ENCODE measurements around the gene MMS19. TPM values are rescaled to one million over a fixed set of nuclear protein-coding genes. Genes with fewer than 3 reads are reported as not detected.

The MMS19 gene
- total RNA-seq, 1 experiment from 2014 or later: 83.3 TPM

- TF ChIP-seq SIN3A (IDR thresholded peaks at IDR 0.05; ENCODE audit: borderline replicate concordance, insufficient read depth, low read depth, low read length) (no peak), POLR2AphosphoS5 (IDR thresholded peaks at IDR 0.05; ENCODE audit: low read depth, low read length) (no peak), TCF7L2 (IDR thresholded peaks at IDR 0.05; ENCODE audit: low read depth, low read length) (no peak), CTCF (IDR thresholded peaks at IDR 0.05) (no peak), REST (IDR thresholded peaks at IDR 0.05; ENCODE audit: insufficient read depth in 1 of 2, low read depth in 2 of 2, low read length in 1 of 2) (no peak)
- no TSS peak for BruUV-seq (replicated peaks)
- H3K4me3 ChIP-seq (ENCODE audit: low read depth in 2 of 2, low read length in 2 of 2): no peak overlapping the region
- no peaks in the 10 kb centered on the region for H3K27me3 ChIP-seq (ENCODE audit: control insufficient read depth, insufficient read depth, low read length)
- ChIA-PET POLR2A (interaction anchor here (0.6 to 0.7 kb wide), 2 partner anchors 31 to 204 kb away, joined by 3 to 4 read pairs; no protein-coding TSS in a partner anchor), CTCF (no interaction called here)
- peaks cover 19% of the 10 kb centered on the region for H3K36me3 ChIP-seq (ENCODE audit: control insufficient read depth, insufficient read depth, low read length)
- no peak overlapping the region for H3K27ac ChIP-seq (ENCODE audit: low read length)
- in situ Hi-C loops (cut with HindIII; ENCODE audit: low pct_unique_long_range_greater_than_20kb, low sequenced_read_pairs) (no loop called here), intact Hi-C loops (cut with micrococcal nuclease; ENCODE audit: unreplicated experiment) (no loop called here)
- ATAC-seq (no peak), DNase-seq (ENCODE audit: low read depth, low spot score) (no peak)
- H3K9me3 ChIP-seq (ENCODE audit: control insufficient read depth, insufficient read depth, low read depth, low read length): no peaks in the 10 kb centered on the region
- peaks cover 10% of the 10 kb centered on the region for H3K4me1 ChIP-seq (ENCODE audit: control insufficient read depth, insufficient read depth, low read length)
Observed at GRCh38 chr10:97483921-97484320, 14.3 kb downstream of the MMS19 start.

GRCh38 chr10:97483506-97483905 lies 14.7 kb downstream of the MMS19 start:
- H3K27me3 ChIP-seq (ENCODE audit: control insufficient read depth, insufficient read depth, low read length): no peaks in the 10 kb centered on the region
- peaks cover 10% of the 10 kb centered on the region for H3K4me1 ChIP-seq (ENCODE audit: control insufficient read depth, insufficient read depth, low read length)
- ChIA-PET CTCF (no interaction called here), POLR2A (no interaction called here)
- no peak overlapping the region for H3K27ac ChIP-seq (ENCODE audit: low read length)
- no TSS peak for BruUV-seq (replicated peaks)
- no peak for DNase-seq (ENCODE audit: low read depth, low spot score)
- intact Hi-C loops (cut with micrococcal nuclease; ENCODE audit: unreplicated experiment): no loop called here
- in situ Hi-C loops (cut with HindIII; ENCODE audit: low pct_unique_long_range_greater_than_20kb, low sequenced_read_pairs): no loop called here
- H3K36me3 ChIP-seq (ENCODE audit: control insufficient read depth, insufficient read depth, low read length): peaks cover 19% of the 10 kb centered on the region
- no peak for TF ChIP-seq REST (IDR thresholded peaks at IDR 0.05; ENCODE audit: insufficient read depth in 1 of 2, low read depth in 2 of 2, low read length in 1 of 2)
- TF ChIP-seq TCF7L2 (IDR thresholded peaks at IDR 0.05; ENCODE audit: low read depth, low read length): no peak
- no peak for TF ChIP-seq CTCF (IDR thresholded peaks at IDR 0.05)
- no peak for TF ChIP-seq SIN3A (IDR thresholded peaks at IDR 0.05; ENCODE audit: borderline replicate concordance, insufficient read depth, low read depth, low read length)
- no peak for TF ChIP-seq POLR2AphosphoS5 (IDR thresholded peaks at IDR 0.05; ENCODE audit: low read depth, low read length)
- ATAC-seq: no peak
- no peak overlapping the region for H3K4me3 ChIP-seq (ENCODE audit: low read depth in 2 of 2, low read length in 2 of 2)
- H3K9me3 ChIP-seq (ENCODE audit: control insufficient read depth, insufficient read depth, low read depth, low read length): no peaks in the 10 kb centered on the region

Measured in Panc1 (cell line).